Natural killer cell (primary cell): ENCODE measurements around the gene ACO1. TPM values are rescaled to one million over a fixed set of nuclear protein-coding genes. Genes with fewer than 3 reads are reported as not detected.

Source experiments
- ATAC-seq, 3 donors: fragments of 150-1000 bp in 2 of 3; fragments of 200-7000 bp in 1 of 3; cut with Tn5 transposase; 1 replicate in 1 of 3; 2 replicates in 2 of 3; pipeline ENCODE4 v1.10.0; 2021; ENCODE audit warnings: mild to moderate bottlenecking in 2 of 3, moderate library complexity in 2 of 3
- DNase-seq, 2 donors: peaks; one replicate each; pipeline versions ENCODE4 v3.0.0 to v3.0.0-alpha.2; 2013 to 2021; ENCODE audit warnings: mixed read lengths in 1 of 2
- H3K27ac ChIP-seq: one replicate; pipeline ENCODE4 v1.5.1; 2013; ENCODE audit warnings: mild to moderate bottlenecking, low read length
- H3K27me3 ChIP-seq: one replicate; pipeline ENCODE4 v1.6.1; 2013; ENCODE audit warnings: low read length; ENCODE audit not compliant: control insufficient read depth, insufficient read depth
- H3K36me3 ChIP-seq: one replicate; pipeline ENCODE4 v1.6.1; 2013; ENCODE audit warnings: low read length; ENCODE audit not compliant: control insufficient read depth, insufficient read depth
- H3K4me1 ChIP-seq: one replicate; pipeline ENCODE4 v1.6.1; 2013; ENCODE audit warnings: low read length; ENCODE audit not compliant: control insufficient read depth, insufficient read depth
- H3K4me3 ChIP-seq: one replicate; pipeline ENCODE4 v1.5.1; 2013; ENCODE audit warnings: low read length
- H3K9me3 ChIP-seq: one replicate; pipeline ENCODE4 v1.6.1; 2013; ENCODE audit warnings: low read length; ENCODE audit not compliant: control insufficient read depth, insufficient read depth
- H3K27ac Mint-ChIP-seq, 2 donors: one replicate each; pipeline ENCODE4 v1.8.0; 2022; ENCODE audit warnings: mild to moderate bottlenecking in 2 of 2, mixed read lengths in 2 of 2, moderate library complexity in 1 of 2
- H3K27me3 Mint-ChIP-seq, 2 donors: one replicate each; pipeline ENCODE4 v1.8.0; 2022; ENCODE audit warnings: low read depth in 2 of 2, mixed read lengths in 2 of 2
- H3K36me3 Mint-ChIP-seq: one replicate; pipeline ENCODE4 v1.8.0; 2022; ENCODE audit warnings: mixed read lengths
- H3K4me1 Mint-ChIP-seq, 2 donors: one replicate each; pipeline ENCODE4 v1.8.0; 2022; ENCODE audit warnings: mixed read lengths in 2 of 2
- H3K4me3 Mint-ChIP-seq: one replicate; pipeline ENCODE4 v1.8.0; 2022; ENCODE audit warnings: mild to moderate bottlenecking, moderate library complexity, mixed read lengths
- H3K9me3 Mint-ChIP-seq, 2 donors: one replicate each; pipeline ENCODE4 v1.8.0; 2022; ENCODE audit warnings: mixed read lengths in 2 of 2
- CTCF ChIP-seq: fragments of 200-600 bp; IDR thresholded peaks from one replicate; pipeline ENCODE4 v1.8.0; 2022; ENCODE audit warnings: antibody characterized with exemption
- WGBS: methylation state at CpG from one replicate; pipeline ENCODE4 v1.1.7; 2013; ENCODE audit warnings: missing lambda C conversion rate; ENCODE audit not compliant: insufficient coverage; 5-methylcytosine and 5-hydroxymethylcytosine counted together
- intact Hi-C: fragments of 100-400 bp; cut with micrococcal nuclease; formaldehyde crosslinking; loops from one replicate; pipeline ENCODE4 v1.14.2; 2022
- total RNA-seq, 4 donors: library from RNA; stranded (reverse); fragments of 120-200 nt in 1 of 4; gene quantifications; one replicate each; pipeline versions ENCODE4 v1.2.3 to v1.2.4, GENCODE V29; 2013 to 2022

The ACO1 gene
- total RNA-seq, 3 donors from 2014 or later (not counting 1 experiment from before 2014, with no cell fraction given) = 5.8 to 7.4 (median 6.9) TPM

GRCh38 chr9:32430720-32431119 is 46.3 kb downstream of the ACO1 start:
- H3K27me3 Mint-ChIP-seq = no peaks in the 10 kb centered on the region
- no peak for TF ChIP-seq CTCF
- WGBS = 100% methylated on average over 5 of the region's 5 CpGs
- no peaks in the 10 kb centered on the region for H3K9me3 Mint-ChIP-seq
- Histone ChIP-seq H3K27me3 (no peaks in the 10 kb centered on the region), H3K4me1 (no peaks in the 10 kb centered on the region), H3K9me3 (no peaks in the 10 kb centered on the region), H3K36me3 (peaks cover 11% of the 10 kb centered on the region), H3K27ac (no peak overlapping the region), H3K4me3 (no peak overlapping the region)
- no peak overlapping the region for H3K27ac Mint-ChIP-seq
- no peak overlapping the region for H3K4me3 Mint-ChIP-seq
- peaks cover 5% of the 10 kb centered on the region in 2 donors for H3K4me1 Mint-ChIP-seq
- H3K36me3 Mint-ChIP-seq = no peaks in the 10 kb centered on the region
- intact Hi-C loops = no loop called here
- no peak for DNase-seq
- ATAC-seq = no peak

GRCh38 chr9:32431196-32431595 is 46.8 kb downstream of the ACO1 start:
- Mint-ChIP-seq H3K36me3 (no peaks in the 10 kb centered on the region), H3K4me1 (peaks cover 5% of the 10 kb centered on the region in 2 donors), H3K27me3 (no peaks in the 10 kb centered on the region), H3K27ac (no peak overlapping the region), H3K9me3 (no peaks in the 10 kb centered on the region), H3K4me3 (no peak overlapping the region)
- H3K27ac ChIP-seq = no peak overlapping the region
- no peaks in the 10 kb centered on the region for H3K27me3 ChIP-seq
- H3K4me1 ChIP-seq = no peaks in the 10 kb centered on the region
- ATAC-seq (no peak), DNase-seq (no peak)
- no peak for TF ChIP-seq CTCF
- no peak overlapping the region for H3K4me3 ChIP-seq
- WGBS = 98% methylated on average over 8 of the region's 8 CpGs
- peaks cover 15% of the 10 kb centered on the region for H3K36me3 ChIP-seq
- intact Hi-C loops = no loop called here
- H3K9me3 ChIP-seq = no peaks in the 10 kb centered on the region

GRCh38 chr9:32431940-32432555 is 47.6 kb downstream of the ACO1 start:
- H3K36me3 Mint-ChIP-seq = no peaks in the 10 kb centered on the region
- WGBS = 90% methylated on average over 8 of the region's 10 CpGs
- ATAC-seq (peak in 2 of 3 donors; percentile 38 to 51), DNase-seq (peak in 1 of 2 donors; percentile 64)
- Histone ChIP-seq H3K27ac (no peak overlapping the region), H3K4me1 (no peaks in the 10 kb centered on the region), H3K4me3 (no peak overlapping the region), H3K9me3 (no peaks in the 10 kb centered on the region), H3K36me3 (peaks cover 24% of the 10 kb centered on the region), H3K27me3 (no peaks in the 10 kb centered on the region)
- no peaks in the 10 kb centered on the region for H3K9me3 Mint-ChIP-seq
- H3K4me1 Mint-ChIP-seq = peaks cover 5% of the 10 kb centered on the region in 2 donors
- intact Hi-C loops = loop anchor here (1.0 kb wide), 1 partner anchor 53 kb away; no protein-coding TSS in a partner anchor
- H3K27me3 Mint-ChIP-seq = no peaks in the 10 kb centered on the region
- no peak overlapping the region for H3K4me3 Mint-ChIP-seq
- H3K27ac Mint-ChIP-seq = peak overlapping the region in 1 of 2 donors; percentile 7
- peak; percentile 32 for TF ChIP-seq CTCF

GRCh38 chr9:32434892-32435291 is 50.4 kb downstream of the ACO1 start:
- peaks cover 34% of the 10 kb centered on the region for H3K36me3 ChIP-seq
- ATAC-seq = no peak
- intact Hi-C loops = no loop called here
- H3K36me3 Mint-ChIP-seq = peaks cover 10% of the 10 kb centered on the region
- H3K4me3 ChIP-seq = no peak overlapping the region
- H3K9me3 ChIP-seq = no peaks in the 10 kb centered on the region
- peaks cover 5% of the 10 kb centered on the region in 2 donors for H3K4me1 Mint-ChIP-seq
- no peaks in the 10 kb centered on the region for H3K9me3 Mint-ChIP-seq
- no peaks in the 10 kb centered on the region for H3K27me3 ChIP-seq
- no peaks in the 10 kb centered on the region for H3K4me1 ChIP-seq
- no peak for DNase-seq
- H3K27me3 Mint-ChIP-seq = no peaks in the 10 kb centered on the region
- H3K27ac ChIP-seq = no peak overlapping the region
- TF ChIP-seq CTCF = no peak
- no peak overlapping the region for H3K4me3 Mint-ChIP-seq
- WGBS = 93% methylated on average over 6 of the region's 6 CpGs
- peak overlapping the region in 1 of 2 donors; percentile 35 for H3K27ac Mint-ChIP-seq
